NCI-H82 (cell line): ENCODE results near the gene YBX3.
"Not testable (repeated sequence)": the region's sequence is repeated elsewhere in the genome, so short reads cannot be mapped to it uniquely, and the experiment has no call there.

ENCODE experiments used
- DNase-seq: peaks from one replicate; lab custom pipeline; 2025; lab: John Stamatoyannopoulos, UW

Gene YBX3

DNA sequence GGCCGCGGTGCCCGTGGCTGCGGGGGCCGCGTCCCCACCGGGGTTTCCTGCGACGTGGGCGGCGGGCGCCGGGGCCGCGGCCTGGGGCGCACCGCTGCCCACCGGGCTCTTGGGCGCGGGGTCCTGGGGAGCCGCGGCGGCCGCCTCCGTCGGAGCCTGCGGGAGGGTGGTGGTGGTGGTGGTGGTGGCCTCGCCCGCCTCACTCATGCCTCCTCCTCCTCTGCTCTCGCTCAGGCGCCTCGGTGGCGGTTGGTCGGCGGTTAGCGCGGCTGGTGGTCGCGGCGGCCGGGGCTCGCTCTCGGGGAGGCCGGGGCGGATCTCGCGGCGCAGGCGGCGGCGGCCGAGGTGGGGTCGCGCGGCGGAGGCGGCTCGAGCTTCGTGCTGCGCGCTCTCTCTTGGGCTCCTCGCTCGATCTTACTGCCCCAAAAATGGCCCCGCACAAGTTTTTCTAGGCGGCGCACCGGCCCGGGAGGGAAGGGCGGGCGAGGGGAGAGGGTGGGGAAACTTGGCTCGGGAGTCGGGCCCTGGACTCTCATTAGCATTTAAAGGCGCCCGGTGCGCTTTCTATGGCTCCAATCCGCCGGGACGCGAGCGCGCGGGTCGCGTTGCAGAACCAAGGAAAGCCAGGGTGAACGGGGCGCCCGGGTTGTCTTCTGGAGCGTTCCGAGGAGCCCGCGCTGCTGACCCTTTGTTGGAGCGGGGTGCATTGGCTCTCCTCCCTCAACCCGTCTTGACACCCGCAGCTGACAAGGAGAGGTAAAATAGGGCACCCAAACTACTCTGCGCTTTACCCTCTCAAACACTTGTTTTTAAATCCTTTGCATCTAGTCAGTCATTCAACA is at the start of gene YBX3:
Gene YBX3 (minus strand): TSS at position 419 of the 842 bp plus-strand sequence. CDS start 212 bp downstream, at position 207.
- DNase-seq = peak; percentile 91

DNA sequence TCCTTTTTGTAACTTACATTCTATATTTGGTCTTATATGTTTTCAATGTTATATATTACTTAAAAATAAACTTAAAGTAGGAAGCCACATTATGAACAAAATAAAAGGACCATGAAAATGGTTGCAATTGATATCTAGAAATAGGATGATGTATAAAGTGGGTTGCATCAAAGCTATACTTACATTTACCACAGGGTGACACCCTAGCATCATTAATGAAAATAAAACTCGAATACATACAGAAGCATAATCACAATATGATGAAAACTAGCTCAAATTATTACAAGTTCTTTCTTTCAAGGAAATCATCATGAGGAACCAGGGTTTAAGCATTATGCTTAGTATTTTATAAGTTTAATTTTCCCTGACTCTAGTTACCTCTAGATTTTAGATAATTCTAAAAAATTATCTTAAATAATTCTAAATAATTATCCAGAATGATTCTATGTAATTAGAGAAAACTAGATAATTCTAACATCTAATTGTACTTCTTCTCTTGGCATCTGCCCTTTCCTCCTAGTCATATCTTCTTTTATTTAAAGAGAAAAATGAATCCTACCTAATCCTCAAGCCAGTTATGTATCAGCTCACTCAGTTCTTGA is 48.1 kb upstream of the YBX3 start:
- peak; percentile 44 for DNase-seq

GRCh38 chr12:10759657-10760056 is 36.5 kb upstream of the YBX3 start:
- no peak for DNase-seq

DNA sequence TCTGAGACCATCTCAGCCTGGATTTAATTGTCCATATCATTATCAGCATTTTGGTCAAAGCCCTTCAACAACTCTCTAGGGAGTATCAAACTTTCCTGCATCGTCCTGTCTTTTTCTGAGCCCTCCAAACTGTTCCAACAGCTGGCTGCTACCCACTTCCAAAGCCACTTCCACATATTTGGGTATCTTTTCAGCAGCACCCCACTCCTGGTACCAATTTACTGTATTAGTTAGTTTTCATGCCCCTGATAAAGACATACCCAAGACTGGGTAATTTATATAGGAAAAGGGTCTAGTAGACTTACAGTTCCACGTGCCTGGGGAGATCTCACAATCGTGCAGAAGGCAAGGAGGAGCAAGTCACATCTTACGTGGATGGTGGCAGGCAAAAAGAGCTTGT is 33.1 kb upstream of the YBX3 start:
- no peak for DNase-seq

GRCh38 chr12:10753059-10753458 is 29.9 kb upstream of the YBX3 start:
- no peak for DNase-seq

GRCh38 chr12:10750385-10750727 is 27.2 kb upstream of the YBX3 start:
- DNase-seq = no peak

DNA sequence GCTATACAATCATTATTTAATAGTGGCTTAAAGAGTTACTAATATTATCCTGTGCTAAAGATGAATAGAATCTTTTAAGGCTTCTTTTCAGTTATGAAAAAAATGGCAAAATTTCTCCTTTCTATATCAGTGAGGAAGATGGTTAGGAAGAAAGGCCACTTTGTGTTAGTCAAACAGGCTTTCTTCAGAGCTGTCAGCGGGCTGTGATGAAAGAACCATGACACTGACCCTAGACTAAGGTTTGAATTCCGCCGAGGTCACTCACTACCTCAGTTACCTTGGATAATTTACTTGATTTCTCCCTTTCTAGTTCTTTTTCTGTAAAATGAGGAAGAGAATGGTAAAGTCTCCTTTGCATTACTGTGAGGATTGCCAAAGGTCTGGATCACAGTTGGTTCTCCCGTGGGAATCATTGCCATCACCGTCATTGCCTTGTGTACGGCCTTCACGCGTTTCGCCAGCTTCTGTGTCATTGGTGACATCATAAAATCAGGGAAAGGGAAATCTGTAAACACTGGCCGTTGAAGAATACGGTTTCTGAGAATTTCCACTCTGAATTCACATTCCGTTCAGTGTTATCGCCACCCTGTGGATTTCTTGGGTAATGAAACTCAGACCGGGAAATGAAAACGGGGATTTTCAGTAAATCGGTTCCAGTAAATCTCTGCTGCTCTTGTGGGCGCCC is 26.7 kb upstream of the YBX3 start:
- peak; percentile 91 for DNase-seq

- no peak for DNase-seq
These were observed 24.6 kb upstream of the YBX3 start for GRCh38 chr12:10747730-10748129.

- not testable (repeated sequence) for DNase-seq
These were observed 20.3 kb upstream of the YBX3 start for GRCh38 chr12:10743420-10743819.

DNA sequence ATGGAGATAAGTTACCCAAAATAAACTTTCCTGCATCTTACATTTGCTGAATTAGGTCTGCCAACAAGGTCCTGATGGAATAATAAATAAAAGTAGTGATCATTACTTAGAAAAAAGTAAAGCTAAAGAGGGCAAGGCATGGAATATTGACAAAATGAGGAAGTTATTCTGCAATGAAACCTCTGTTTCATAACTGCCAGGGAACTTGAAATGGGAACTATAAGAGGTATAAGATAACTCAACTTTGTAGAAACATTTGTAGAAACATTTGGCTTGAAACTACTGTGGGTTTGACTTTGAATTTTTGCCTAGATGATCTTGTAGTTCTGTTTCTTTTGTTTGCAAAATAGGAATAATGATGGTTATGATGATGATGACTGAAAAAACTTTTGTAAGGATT is 18.7 kb upstream of the YBX3 start:
- DNase-seq = no peak

- DNase-seq = no peak
These were observed 17.1 kb upstream of the YBX3 start for GRCh38 chr12:10740182-10740581.

DNA sequence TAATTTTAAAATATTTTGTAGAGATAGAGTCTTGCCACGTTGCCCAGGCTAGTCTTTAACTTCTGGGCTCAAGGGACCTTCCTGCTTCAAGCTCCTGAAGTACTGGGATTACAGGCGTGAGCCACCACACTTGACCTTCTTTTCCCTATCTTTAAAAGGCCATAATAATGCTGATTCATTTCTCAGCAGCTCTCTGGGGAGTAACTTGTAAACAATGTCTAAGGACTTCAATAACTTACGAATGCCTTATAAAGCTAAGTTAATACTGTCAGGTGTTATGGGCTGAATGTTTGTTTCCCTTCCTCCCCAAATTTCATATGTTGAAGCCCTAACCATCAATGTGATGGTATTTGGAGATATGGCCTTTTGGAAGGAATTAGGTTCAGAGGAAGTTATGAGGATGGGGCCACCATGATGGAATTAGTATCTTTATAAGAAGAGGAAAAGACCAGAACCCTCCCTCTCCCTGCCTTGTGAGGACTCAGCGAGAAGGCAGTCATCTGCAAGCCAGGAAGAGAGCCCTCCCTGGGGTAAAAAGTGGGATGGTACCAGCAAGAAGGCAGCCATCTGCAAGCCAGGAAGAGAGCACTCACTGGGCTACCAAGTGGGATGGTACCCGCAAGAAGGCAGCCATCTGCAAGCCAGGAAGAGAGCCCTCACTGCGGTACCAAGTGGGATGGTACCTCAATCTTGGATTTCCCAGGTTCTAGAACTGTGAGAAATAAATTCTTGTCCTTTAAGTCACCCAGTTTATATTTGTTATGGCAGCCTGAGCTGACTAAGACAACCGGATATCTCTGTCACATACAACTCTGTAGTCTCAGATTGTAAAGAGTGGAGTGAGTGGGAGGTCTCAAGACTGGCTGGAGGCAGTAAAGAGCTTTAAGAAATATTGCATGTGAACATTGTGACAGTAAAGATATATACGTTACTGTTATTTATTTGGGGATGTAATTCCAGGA is 16.3 kb upstream of the YBX3 start:
- no peak for DNase-seq

GRCh38 chr12:10737249-10737648 is 14.1 kb upstream of the YBX3 start:
- no peak for DNase-seq

- DNase-seq = no peak
These were observed 13.3 kb upstream of the YBX3 start for GRCh38 chr12:10736463-10736862.

DNA sequence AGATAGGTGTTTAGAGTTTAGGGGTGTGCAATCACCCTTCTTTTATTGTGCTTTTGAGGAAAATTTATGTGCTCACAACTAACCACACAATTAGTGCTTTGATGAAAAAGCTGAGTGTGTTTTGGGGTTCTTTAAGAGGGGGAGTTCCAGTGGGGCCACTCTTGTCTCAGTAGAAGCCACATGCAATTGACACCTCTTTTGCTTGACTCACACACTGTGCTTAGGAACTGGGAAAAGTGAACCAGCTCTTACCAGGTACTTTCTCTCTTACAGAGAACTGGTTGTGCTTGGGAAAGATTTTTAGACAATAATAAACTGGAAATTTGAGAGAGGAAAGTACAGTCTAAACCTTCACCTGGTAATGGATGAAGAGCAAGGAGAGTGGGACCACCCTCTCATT is 12.3 kb upstream of the YBX3 start:
- no peak for DNase-seq

DNA sequence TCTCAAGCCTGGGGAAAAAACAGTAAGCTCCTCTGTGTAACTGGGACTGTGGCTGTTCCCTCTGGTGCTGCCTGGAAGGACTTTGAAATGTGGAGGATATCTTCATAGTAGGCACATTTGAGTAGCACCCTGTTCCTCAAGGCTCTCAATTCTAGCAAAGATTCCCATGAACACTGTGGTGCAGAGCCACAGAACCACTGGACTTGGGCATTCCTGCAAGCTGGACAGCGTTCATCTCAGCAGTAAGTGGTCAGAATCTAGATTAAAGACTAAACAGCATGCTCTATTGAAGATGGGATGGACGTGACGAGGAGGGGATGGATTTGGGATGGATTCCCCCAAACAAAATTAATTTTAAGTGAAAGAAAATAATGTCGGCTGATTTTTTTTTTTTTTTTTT is 9.4 kb upstream of the YBX3 start:
- DNase-seq = no peak

DNA sequence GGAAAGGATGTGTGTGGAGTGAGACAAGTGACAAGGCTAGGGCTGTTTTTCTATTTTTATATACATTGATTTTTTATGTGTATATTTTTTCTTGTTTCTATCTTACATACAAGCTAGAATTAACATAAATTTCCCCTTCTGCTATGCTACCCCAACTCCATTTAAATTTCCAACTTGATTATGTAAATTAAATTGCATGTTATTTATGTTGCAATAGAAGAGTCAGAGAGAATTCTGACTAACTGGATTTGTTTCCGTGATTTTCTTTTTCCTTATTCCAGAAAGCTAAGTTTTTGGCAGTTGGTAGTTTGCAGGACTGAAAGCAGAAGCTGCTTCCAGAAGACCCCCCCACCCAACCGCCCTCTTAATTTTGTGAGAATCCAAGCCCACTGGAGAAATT is 8.9 kb upstream of the YBX3 start:
- DNase-seq = no peak

- no peak for DNase-seq
These were observed 7.4 kb upstream of the YBX3 start for GRCh38 chr12:10730559-10730958.

- DNase-seq = no peak
These were observed 5.0 kb upstream of the YBX3 start for GRCh38 chr12:10728091-10728490.

DNA sequence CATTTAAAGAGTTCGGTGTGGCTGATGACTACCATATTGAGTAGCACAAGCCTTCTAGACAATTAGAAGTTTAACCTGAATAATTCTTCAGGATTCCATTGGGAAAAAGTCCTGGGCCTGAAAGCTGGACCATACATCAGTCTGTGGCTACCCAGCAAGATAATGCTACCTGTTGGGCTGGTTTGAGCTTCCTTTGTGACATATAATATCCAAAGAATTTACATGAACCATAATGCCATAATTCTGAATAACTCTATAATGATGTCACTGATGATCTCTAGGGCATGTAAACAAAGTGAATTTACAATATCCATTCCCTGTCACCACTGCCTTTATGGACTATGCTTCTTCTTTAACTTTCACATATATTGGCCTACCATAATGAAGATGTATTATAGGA is 3.8 kb upstream of the YBX3 start:
- DNase-seq = no peak

DNA sequence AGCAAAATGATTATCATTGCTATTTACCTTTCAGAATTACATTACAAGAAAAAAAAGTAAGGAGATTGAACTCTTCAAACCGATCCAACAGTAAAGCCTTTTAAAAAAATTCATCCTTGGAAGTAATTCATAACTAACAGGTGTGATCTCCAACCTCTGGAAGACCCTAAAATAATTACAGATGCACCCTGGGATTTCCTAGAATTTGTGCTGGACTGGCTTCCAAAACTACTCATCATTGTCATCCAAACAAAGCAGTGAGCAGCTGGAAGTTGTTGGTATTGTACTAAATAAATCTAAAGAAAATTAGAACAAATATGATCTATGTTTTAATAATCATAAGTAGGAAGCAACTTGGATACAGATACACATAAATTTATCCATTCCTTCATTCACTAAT is 1.9 kb upstream of the YBX3 start:
- no peak for DNase-seq

GRCh38 chr12:10722502-10722904 is 620 bp downstream of the YBX3 start:
- DNase-seq = peak; percentile 77
